SK-N-DZ (cell line): ENCODE data around the gene PGD.
"Not testable (repeated sequence)": the region's sequence is repeated elsewhere in the genome, so short reads cannot be mapped to it uniquely, and the experiment has no call there.

Source experiments
- DNase-seq: peaks from one replicate; pipeline ENCODE4 v3.0.0-alpha.2; 2015; ENCODE audit warnings: low spot score

The PGD gene

DNA sequence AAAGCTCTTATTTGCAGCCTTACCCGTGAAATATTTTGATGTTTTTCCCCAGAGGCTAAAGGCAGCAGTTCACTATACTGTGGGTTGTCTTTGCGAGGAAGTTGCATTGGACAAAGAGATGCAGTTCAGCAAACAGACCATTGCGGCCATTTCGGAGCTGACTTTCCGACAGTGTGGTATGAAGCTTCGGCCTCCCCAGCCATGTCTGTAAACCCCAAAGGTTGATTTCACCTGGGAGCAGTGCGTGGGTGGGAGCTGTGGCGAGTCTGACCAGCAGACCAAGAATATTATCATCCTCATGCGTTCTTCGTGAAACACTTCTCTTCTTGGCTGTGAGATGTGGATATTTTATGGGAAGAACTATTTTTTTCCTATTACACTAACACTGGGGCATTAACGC, 34.9 kb downstream of the PGD start:
- DNase-seq = no peak

DNA sequence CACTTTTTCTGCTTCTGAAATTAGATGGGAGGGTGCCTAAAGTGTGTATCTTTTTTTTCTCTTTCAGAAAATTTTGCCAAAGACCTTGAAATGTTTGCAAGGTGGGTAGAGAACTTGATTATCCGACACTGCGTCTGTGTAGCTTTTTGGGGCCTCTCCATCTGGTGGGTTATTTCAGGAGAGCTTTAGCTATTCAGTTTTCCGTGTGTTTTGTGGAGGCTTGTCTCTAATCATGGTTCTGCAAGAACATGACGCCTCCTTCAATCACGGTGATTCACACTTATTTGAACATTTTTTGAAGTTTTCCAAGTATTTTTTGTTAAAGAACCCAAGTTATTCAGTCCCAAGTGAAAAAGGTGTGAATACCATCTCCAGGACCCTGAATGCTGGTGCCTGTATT, 35.7 kb downstream of the PGD start:
- DNase-seq = no peak

GRCh38 chr1:10437052-10437451, 38.2 kb downstream of the PGD start:
- no peak for DNase-seq

GRCh38 chr1:10438677-10439163, 39.9 kb downstream of the PGD start:
- no peak for DNase-seq

DNA sequence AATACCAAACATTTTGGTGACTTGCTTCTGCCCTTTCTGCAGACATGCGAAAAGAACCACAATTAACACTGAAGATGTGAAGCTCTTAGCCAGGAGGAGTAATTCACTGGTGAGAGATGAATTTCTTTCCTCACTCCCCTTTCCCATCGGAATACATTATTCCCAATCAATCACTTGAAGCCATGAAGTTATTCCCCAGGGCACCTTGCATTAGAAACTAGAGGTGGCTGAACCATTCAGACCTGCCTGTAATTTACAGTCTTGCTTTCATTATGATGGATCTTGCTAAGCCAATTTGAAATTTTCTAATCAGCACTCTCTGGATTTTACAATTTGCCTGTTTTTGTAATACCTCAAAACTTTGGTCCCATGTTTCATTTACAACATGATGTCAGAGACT, 41.4 kb downstream of the PGD start:
- DNase-seq = no peak

DNA sequence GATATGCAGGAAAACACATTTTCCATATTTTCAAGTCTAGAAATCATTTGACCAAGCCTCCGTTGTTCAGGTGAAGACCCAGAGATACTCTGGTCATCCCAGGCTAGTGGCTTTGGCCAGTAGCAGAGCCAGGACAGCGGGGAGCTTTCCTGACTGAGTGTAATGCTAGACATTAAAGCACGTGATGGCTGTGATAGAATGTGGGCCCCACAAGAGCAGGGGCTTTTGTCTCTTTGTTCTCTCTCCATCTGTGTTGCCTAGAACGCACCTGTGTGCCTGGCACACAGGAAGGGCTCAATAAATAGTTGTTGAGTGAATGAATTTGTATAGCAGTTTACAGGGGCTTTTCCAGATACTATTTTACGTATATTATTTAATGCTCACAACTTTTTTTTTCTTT, 41.9 kb downstream of the PGD start:
- DNase-seq = no peak

- DNase-seq = no peak
Observed at GRCh38 chr1:10444248-10444647, 45.4 kb downstream of the PGD start.

GRCh38 chr1:10444795-10445397, 46.0 kb downstream of the PGD start:
- DNase-seq = no peak

DNA sequence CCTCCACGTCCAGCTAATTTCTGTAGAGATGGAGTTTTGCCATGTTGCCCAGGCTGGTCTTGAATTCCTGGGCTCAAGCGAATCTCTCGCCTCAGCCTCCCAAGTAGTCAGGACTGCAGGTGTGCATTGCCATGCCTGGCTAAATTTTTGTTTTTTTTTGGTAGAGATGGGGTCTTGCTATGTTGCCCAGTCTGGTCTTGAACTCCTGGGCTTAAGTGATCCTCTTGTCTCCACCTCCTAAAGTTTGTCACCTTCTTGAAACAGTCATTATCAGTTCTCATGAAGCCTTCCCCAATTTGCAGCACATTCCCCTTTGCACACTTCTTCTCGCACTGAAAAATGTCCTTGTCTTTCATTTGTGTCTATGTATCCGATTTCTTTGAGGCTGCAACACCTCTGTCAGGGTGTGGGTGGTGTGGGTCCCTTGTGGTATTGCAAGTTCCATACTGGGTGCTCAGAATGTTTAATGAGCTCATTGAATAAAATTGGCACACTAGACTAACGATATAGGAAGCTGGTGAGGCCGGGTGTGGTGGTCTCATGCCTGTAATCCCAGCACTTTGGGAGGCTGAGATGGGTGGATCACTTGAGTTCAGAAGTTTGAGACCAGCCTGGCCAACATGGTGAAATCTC, 48.0 kb downstream of the PGD start:
- no peak for DNase-seq

DNA sequence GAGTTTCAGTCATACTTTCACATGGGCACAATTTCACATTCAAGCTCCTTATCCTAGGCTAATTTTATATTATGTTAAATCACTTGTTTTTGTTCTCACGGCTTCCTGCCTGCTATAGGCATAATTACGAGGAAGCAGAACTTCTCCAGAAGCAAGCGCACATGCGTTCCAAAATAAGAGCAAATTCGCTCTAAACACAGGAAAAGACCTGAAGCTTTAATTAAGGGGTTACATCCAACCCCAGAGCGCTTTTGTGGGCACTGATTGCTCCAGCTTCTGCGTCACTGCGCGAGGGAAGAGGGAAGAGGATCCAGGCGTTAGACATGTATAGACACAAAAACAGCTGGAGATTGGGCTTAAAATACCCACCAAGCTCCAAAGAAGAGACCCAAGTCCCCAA, 50.9 kb downstream of the PGD start, which contains the start of gene CORT:
TSS of gene CORT (plus strand) at position 281 of the 400 bp plus-strand sequence. CDS start 193 bp downstream, outside the sequence.
- DNase-seq = no peak

DNA sequence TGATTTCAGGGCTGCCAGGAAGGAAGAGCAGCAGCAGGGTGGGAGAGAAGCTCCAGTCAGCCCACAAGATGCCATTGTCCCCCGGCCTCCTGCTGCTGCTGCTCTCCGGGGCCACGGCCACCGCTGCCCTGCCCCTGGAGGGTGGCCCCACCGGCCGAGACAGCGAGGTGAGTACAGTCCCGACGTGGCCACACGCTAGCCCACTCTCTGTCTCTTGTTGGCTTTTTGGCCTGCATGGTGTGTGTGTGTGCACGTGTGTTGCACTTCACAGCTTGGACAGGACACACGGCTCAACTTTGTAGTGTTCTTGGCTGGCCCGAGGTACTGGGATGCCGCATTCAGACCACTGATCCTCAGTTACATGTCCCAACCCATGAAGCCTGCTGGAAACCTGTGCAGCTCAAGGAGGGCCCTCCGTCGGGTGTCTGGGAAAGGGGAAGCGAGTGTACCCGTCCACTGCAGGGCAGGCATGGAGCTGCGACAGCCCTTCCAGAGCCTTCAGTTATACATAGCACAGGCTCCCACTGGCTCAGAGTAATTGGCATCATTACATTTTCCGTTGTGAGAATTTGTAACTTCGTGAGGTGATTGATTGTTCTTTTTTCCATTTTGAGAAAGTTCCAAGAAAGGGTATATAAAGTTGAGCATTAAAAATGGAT, 51.4 kb downstream of the PGD start:
- no peak for DNase-seq

GRCh38 chr1:10450836-10451235, 52.0 kb downstream of the PGD start:
- no peak for DNase-seq

GRCh38 chr1:10451287-10451686, 52.4 kb downstream of the PGD start:
- DNase-seq = no peak

GRCh38 chr1:10456048-10456447, 57.2 kb downstream of the PGD start:
- DNase-seq = no peak

- DNase-seq = no peak
Observed at GRCh38 chr1:10456661-10457060, 57.8 kb downstream of the PGD start.

GRCh38 chr1:10457462-10457861, 58.6 kb downstream of the PGD start:
- DNase-seq = not testable (repeated sequence)

GRCh38 chr1:10457875-10458274, 59.0 kb downstream of the PGD start:
- no peak for DNase-seq

DNA sequence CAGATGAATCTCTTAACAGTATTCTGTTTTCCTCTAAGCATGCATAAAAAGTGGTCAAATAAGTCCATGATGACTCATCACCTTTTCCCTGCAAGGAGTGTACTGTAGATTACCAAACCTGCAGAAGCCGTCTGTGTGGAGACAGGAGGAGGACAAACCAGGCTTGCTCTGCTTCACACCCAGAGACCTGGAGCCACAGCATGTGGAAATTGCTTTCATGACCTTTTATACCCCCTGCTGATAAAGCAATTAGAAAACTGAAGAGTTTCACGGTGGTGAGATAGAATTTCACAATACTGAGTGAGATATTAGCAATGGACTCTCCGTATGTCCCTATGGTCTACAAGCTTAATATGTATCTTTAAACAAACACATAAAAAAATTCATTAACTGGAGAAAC, 60.3 kb downstream of the PGD start:
- no peak for DNase-seq

- DNase-seq = no peak
Observed at GRCh38 chr1:10467078-10467477, 68.2 kb downstream of the PGD start.

GRCh38 chr1:10470043-10470442, 71.2 kb downstream of the PGD start:
- no peak for DNase-seq
